ENCODE results near the gene GLS.
"Not testable (repeated sequence)": the region's sequence is repeated elsewhere in the genome, so short reads cannot be mapped to it uniquely, and the experiment has no call there.

GLS gene

DNA sequence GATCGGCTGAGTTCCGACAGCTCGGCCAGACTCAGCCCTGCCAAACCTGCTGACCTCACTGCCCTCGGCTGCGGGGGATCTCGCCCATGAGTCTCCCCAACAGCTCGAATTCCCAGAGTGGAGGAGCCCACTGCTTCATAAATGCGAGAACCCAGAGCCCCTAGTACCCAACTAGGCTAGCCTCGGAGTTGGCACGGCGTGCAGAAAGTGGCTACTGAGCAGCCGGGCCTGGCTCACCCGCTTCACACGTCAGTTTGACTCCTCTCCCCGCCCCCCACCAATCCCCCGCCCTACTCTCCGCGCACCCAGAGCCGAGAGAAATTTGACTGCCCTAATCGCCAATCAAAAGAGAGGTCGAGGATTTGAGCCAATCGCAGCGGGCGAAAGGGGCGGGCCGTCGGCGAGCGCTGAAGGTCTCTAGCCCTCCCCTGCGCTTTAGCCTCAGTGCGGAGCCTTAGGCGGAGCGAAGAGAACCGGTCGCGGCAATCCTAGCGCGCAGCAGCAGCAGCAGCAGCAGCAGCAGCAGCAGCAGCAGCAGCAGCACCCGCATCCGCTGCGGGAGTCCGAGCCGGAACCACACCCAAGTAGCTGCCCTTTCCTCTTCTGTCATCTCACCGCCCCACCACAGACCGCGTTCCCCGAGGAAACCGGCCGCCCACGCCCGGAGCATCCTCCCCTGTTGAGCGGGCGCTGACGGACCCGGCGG is at the start of gene GLS:
Gene GLS (plus strand): TSS at position 444 of the 706 bp plus-strand sequence. CDS start 264 bp downstream, outside the sequence.
- DNase-seq = peak; percentile 93

DNA sequence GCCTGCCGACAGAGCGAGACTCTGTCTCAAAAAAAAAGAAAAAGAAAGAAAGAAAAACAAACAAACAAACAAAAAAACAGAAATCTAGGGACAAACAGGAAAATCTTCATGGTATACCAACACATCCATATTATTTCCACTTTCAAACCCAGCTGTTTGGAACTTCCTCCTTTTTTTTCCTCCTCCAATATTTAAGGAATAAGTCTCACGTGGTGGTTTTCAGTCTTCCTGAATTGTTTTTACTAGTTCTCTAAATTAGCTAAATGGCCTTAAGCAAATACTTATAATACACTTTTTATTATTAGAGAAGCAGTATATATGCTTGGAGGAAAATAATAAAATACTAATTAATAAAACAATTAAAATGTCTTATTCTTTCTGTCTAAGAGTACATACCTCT is 48.7 kb upstream of the GLS start:
- no peak for DNase-seq

DNA sequence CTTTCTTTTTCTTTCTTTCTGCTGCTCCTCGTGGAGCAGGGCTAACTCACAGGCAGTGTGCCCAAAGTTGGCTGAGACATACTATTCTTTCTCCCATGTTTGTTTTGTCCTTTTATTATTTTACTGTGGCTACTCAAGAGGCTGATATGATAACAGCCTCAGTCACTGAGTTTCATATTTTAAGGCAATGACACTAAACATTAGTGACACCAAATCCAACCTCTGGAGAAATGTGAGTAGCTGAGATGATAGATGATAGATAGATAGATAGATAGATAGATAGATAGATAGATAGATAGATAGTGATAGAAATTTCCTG is 45.8 kb upstream of the GLS start:
- DNase-seq = no peak

DNA sequence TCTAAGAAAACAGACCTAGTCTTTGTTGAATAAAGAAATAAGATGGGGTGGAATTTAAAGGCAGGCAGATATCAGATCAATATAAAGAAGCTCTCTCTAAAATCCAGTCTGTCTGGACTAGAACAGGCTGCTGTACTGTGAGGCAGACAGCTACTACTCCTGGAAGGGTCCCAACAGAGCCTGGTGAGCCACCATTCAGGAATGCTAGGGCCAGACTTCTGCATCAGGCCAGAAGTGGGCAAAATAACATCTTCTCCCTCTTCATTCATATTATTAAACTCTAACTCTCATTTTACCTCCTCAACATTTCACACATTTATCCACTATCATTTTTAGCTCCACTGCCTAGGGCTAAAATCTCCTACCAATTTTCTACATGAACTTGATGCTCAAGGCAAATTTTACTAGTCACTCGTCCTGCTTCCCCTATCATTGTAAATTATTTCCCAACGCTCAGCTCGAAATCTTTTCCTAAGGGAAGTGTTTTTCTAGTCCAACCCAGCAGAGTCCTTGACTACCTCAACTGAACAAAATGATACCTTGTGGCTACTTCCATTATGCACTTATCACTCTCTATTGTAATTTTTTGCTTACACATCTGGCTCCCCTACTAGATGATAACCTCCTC is 45.2 kb upstream of the GLS start:
- DNase-seq = no peak

DNA sequence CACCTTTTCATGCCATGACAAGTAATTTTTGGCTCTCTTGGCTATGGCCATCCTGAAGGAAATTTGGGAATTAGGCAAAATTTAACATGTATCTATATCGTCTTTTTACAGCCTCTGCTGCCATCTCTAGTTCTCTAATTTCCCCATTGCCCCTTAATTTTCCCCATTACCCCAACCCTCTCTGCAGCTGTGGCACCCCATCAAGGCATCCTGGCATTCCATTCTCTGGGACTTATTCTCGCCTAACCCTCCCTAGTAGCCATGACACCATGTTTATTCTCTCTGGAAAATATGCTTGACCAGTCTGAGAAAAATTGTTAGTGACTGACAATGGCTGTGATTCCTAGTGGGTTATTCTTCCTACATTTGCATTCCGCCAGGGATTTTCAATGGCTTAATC is 43.9 kb upstream of the GLS start:
- no peak for DNase-seq

DNA sequence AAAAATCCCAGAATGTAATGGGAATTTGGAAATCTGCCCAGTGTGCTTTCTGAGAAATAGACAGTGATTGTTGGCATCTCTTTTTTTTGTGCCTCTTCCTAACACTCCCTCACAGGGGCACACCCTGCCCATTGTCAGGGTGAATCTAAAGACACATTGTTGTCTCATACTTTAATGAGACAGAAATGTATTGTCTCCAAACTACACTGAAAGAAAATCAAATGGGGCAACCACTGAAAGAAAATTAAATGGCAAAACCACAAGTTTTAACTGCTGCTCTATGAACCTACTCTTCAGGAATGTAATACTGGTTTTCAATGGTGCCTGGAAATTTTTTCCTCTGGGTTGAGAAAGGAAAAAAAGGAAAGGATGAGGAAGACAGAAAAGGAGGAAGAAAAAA is 43.2 kb upstream of the GLS start:
- DNase-seq = no peak

DNA sequence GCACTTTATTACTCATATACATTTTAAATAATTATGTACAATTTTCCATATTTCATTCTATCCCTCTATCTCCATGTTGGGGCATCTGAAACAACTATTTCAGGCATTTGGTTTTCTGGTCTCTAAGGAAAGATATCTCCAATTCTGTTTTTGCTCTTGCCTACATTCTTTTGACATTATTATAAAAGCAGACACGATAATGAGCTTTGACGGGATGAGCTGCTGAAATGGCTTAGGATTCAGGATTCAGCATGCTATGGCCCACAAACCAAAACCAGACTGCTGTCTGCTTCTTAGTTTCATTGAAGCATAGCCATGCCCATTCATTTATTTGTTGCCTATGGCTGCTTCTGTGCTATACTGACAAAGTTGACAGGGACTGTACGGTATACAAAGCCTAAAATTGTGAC is 42.7 kb upstream of the GLS start:
- no peak for DNase-seq

DNA sequence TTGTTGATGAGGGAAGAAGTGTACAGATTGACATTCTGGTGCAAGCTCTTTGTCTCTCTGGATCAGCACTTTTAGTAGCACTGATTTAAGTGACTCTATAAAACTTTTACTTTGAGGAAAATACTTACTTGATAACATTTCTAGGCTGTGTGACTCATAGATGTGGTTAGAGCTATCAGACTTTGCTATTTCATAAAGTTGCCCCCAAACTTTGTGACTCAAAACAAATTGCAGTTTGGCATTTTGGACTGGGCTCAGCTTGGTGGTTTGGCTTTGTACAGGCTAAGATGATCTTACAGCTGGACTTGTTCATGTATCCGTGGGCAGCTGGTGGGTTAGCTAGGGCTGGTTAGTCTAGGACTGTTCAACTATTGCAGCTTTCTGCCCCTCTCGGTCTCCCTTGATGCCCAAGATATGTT is 42.1 kb upstream of the GLS start:
- DNase-seq = no peak

DNA sequence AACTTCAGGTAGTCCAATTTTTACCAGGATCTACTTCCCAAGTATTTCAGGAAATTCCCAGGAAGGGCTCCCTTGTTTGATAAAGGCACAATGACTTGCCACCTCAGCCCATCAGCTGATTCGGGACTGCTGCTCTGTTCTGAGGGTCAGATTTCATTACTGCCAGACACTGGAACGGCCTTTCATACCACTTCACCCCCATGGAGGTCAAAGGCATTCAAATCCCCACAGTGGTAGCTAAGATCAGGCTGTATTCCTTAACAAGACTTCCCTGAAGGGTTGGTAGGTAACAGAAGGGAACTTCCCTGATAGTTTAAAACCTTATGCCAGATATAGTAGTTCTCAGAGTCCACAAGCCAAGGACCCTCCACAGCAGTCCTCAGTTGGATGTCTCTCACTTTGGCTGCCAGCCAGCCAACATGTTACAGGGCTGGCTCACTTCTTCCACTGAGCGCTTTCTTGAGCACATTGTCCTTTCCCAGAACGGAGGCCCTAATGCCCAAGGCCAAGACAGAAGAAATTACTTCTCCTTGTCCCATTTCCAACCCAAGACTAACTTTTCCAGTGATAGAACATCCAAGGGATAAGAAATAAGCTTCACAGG is 40.0 kb upstream of the GLS start:
- DNase-seq = no peak

DNA sequence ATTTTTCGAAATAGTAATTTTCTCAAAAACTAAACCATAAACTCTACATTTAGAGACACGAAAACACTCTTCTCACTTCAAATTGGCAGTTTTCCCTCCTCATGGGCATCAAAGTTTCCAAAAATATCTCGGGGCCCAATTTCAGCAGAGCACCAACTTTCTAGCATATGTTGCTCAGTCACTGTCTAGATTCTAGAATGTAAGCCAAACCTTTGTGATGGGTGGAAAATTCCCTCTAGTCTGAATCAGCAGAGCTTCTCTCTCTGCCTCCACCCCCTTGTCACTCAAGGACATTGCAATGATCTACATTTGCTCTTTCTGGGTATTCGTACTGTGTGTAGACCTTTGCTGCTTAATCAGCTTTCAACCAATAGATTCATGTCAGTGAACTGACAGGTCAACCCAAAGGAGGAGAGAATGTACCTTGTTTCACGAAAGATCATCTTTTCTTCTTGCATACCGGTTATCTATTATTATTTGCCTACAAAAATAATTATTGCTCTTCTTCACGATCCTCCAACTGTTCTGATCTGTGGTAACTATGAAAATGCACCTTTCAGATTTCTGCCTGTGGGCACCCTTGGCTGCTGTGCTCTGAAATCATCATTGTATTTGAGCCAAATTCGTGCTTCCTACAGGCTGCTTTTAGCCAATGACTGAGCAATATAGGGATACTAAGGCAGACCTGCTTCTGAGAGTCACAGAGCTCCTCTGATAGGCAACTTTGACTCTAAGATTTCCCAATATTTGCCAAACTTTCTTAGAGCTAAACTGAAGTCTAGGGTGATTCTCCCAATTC is 38.7 kb upstream of the GLS start:
- no peak for DNase-seq

DNA sequence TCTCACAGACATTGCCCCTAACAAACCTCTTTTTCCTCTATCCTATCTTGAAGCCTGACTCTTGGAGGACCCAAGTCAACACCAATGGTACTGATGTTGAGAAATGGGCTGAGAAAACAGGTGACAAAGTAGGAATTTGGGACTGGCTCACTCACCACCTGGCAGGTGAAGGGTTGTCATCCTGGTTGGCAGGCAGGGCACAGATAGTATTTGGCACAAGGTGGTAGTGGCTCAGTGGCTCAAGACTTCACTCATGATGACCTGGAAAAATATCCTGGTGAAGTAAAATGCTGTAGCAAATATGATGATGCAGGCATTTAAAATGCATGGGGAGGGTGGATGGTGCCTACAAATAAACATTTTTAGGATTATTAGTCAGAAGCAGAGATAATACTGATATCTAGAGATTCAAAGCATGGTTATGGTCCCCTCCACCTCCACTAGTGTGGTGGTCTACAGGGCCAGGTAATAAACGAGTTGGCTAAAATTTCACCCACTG is 38.0 kb upstream of the GLS start:
- DNase-seq = no peak

DNA sequence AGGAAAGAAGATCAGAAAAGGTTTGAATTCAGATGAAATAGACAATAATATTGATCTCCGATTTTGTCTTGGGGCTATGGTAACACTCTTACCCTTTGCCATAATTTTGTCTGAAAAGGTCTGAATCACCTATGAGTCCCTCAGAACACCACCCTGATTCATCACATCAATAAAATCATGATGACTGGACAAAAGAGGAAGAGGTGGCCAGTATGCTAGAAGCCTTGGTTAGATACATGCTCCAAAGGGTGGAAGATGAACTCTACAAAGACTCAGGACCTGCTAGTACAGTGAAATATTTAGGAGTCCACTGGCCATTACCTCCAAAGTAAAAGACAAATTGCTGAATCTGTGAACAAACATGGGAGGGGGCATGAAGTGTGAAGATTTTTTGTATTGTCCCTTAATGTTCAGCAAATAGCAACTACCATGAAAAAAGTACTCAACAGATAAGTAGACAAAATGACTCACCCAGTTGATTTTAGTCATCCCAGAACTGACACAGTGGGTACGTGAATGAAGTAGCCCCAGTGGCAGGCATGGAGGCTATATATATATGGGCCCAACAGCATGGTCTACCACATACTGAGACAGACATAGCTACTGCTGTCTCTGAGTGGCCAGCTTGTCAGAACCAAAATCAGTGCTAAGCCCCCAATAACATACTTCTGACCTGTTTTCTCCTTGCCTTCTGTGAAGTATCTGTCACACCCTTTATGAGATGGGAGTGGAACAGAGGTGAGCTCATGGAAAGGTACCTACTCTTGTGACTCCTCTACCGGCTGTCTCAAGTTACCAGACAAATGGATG is 36.5 kb upstream of the GLS start:
- no peak for DNase-seq

DNA sequence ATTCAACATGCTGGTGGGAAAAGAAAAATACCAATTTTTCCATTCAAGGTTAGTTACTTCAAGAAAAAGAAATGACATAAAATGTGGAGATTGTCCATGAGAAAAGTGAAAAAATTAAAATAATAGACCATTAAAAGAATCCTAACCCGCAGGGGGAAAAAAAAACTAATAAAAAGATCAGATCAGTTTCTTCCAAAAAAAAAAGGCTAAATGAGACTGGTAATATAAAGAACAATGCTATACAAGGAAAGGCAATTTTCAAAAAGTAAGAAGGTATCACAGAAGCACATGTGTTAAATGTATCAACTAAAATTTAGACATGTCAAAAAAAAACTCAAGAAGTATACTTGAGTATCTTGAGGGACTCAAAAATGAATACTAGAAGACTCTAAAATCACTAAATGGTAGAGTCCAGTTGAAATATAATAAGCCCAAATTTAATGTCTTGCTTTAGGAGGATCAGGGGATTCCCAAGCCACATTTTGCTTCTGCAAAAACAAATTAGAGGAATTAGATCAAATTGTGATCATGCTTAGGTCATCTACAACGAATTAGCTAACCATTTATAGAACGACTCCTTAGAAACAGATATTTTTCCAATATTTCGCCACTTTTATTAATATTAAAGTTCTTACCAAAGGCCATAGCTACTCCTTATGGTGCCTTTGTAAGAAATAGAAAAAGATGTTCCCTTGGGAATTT is 35.8 kb upstream of the GLS start:
- DNase-seq = no peak

DNA sequence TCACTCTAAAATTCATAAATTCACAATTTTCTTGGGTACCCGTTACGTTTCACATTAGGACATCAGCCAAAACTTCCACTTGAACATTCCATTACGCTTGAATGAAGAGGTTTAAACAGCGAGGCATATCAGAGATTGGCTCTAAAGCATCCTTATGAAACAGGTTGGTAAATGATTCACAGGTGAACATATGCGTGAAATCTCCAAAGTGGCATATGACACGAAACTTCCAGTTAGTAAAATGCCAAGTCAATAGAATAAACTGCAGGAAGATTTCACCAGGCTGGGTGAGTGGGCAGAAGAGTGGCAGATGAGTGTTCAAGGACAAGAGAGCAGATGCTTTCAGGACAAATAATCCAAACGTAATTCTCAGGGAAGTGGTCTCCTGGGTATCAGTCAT is 33.9 kb upstream of the GLS start:
- no peak for DNase-seq

DNA sequence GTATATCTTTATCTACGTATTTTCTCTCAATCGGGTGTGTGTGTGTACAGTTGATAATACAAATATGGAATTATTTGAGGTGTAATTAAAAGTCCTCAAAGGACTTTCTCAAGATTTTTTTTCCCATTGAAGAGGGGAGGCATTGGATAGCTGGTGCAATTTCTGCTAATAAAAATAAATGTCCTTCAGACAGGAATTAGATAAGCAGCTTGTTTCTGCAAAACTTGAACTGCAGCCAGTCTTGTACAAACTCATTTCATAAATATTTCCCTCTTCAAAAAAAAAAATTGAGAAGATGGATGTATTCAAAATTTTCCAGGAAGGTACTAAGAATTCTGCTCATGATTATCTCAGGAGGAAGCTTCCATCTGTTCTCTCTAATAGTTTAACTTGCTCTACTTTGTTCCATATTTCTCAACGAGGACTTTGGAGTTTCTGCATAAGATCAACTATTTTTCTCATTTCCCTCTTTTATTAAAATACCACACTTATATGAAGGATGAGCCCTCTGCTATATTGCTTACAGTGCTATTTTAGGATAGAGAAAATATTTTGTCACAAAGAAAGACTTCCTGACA is 33.0 kb upstream of the GLS start:
- no peak for DNase-seq

DNA sequence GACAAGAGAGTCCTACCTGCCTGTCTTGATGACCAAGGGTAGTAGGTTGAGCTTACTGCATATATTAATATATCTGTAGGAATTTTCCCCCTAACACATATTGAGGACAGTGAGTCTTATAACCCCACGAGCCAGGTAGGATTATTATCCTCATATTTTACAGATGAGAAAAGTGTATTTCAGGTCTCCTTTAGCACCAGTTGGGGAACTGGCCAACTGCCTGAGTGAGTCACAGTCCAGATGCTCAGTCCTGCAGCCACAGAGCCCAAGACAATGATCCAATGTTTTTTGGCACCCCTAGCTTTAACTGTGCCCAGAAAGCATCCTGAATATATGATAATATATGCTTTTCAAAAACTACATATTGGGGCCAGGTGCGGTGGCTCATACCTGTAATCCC is 30.8 kb upstream of the GLS start:
- no peak for DNase-seq

DNA sequence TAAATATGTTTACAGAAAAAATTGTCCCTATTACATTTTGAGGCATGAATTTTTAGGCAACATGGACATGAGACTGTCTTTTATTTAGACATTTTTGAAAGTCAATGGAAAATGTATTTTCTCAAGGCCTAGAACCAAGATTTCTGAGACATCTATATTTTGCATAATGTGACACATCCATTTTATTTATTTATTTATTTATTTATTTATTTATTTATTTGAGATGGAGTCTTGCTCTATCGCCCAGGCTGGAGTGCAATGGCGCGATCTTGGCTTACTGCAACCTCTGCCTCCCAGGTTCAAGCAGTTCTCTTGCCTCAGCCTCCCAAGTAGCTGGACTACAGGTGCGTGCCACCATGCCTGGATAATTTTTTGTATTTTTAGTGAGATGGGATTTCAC is 27.6 kb upstream of the GLS start:
- DNase-seq = not testable (repeated sequence)

DNA sequence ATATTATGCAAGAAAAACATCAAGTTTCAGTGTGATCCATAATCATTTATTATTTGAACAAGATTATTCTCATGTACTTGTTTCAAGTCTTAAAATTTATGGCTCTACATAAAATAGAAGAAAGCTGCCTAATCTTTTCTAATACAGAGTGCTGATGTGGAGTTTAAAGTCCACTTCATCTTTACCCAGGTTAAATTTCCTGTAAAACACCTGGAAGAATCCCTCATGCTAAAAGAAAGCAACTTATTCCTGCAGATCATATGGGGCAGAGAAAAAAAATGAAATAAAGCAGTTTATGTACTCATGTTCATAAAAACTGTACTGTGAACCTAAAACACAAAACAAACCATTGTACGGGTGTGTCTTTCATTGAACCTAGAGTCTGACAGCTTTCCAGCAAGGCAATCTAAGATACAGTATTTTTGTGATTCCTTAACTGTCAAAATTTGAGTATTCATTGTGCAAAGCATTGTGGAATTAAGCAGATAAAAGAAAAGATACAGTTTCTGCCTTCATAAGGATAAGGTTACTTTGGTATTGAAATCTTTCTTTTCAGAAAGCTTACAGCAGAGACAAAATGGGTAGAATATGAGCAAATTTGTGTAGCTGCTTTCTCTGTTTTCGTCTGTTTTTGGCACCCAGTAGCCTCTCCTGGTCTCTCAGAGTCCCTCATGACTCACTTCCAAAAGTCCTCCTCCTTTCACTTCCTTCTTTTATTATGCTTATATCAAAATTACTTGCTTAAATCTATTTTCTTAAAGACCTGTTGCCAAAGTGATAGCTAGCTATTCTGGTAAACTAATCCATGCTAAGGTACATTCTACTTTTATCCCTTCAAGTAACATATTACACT is 26.9 kb upstream of the GLS start:
- no peak for DNase-seq

DNA sequence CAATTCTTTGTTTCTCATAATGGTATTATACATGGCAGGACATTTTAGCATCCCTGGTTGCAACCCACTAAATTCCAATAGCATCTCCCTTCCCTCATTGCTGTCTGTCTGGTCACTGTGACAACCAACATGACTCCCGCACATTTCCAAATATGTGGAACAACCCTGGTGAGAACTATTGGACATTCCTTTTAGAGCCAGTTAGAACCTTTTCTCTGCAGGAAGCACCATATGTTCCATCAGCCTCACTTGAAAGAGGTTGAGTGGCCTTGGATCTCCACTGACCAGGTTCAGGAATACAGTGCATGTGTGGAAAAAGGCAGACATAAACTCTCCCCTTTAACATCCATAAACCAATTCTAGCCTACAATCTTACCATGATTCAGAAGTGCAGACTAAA is 25.9 kb upstream of the GLS start:
- DNase-seq = no peak

DNA sequence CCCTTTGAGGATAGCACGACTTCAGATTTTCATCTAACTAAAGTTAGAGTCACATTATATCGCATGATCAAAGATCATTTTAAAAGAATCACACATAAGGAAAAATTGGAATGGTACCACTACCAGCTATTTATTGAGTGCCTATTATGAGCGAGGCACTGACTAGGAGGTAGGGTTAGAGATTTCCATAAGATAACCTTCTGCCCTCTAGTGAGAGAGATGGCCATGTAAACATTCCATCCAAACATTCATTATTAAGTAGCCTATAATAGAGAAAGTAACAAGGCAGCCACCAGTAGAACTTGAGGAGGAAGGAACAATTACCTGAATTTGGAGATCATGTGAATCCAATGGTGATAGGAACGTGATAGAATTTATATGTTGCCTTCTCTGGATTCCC is 25.4 kb upstream of the GLS start:
- no peak for DNase-seq

DNA sequence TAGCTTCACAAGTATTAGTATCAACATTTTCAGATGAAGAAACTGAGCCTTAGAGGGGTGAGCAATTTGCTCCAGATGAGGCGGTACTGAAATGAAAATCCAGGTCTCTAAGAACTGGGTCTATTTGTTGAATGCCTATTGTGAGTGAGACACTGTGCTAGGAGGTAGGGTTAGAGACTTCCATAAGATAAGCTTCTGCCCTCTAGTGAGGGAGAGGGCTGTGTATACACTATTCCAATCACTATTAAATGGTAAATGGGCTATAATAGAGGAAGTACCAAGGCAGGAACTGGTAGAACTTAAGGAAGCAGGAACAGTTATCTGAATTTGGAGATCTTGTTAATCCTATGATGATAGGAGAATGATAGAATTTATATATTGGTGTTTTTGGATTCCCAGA is 23.6 kb upstream of the GLS start:
- no peak for DNase-seq

Data from NCI-H1048 (cell line).